NCI-H2227 (cell line): ENCODE measurements around the gene SLC38A9.
"Not testable (repeated sequence)": the region's sequence is repeated elsewhere in the genome, so short reads cannot be mapped to it uniquely, and the experiment has no call there.

Source experiments
- DNase-seq: peaks from one replicate; lab custom pipeline; 2025; ENCODE audit not compliant: unreplicated experiment; lab: John Stamatoyannopoulos, UW

The SLC38A9 gene

GRCh38 chr5:55706230-55706629 is 5.9 kb downstream of the SLC38A9 start:
- no peak for DNase-seq

DNA sequence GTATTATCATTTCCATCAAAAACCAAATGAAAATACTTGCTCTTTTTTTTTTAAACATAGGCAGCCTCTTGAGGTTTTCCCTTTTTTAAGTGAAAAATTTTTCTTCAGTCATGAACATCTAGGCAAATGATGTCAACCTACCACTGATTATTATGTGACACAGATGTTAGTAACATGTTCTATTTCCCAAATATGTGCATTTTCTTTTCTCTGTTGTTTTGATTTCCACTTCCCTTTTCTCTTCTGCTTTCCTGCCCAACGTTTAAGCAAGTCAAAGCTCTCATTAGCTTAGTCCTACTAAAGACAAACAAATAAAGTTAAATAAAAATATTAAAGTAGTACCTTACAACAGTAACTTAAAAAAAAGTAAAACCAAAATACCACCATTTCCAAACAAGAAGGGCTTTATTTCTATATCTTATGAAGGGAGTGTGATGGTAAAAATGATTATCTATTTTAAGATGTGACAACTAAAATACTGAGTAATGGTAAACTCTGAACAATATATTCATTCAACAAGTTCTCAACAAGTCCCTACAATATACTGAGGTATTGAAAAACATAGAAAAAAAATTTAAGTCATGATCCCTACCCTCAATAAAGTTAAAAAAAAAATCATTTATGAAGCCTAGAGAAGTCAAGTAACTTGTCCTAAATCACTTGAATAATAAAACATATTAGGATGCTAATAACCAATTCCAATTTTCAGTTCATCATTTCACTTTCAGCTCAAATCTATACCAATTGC is 9.4 kb downstream of the SLC38A9 start:
- no peak for DNase-seq

DNA sequence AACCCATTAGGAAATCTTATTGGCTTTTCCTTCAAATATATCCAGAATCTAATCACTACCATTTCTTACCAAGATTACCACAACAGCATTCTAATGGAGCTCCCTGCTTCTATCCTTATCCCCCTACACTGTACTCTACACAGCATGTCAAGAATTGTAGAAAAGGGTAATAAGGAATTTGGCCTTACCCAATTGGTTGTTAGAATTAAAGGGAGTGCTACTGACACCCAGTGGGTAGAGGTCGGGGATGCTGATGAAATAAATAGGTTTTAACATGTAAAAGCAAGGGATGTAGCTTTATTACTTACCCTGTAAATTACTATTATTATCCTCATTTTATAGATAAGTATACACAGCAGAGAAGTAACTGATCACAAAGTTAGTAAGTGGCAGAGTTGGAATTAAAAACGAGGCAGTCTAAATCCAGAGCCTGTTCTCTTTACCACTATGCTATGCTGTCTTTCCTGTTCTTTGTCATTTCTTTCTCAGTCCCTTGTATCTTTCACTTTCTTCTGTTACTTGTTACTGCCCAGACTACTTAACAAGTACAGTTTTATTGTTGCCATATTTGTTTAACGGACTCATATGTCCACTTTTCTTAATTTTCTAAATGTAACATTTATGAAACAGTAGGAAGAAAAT is 10.5 kb downstream of the SLC38A9 start:
- no peak for DNase-seq

DNA sequence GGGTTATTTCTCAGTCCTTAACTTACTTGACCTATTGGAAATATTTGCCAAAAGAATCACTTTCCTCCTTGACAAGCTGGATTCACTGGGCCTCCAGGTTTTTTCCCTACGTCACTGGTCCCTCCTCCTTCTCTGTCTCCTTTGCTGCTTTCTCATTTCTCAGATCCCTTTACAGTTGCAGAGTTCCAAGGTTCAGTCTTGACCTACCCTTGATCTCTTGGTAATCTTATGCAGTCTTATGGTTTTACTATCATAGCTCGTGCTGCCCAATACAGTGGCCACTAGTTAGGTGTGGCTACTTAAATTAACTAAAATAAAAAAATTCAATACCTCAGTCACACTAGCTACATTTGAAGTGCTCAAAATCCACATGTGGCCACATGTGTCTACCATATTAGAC is 11.4 kb downstream of the SLC38A9 start:
- no peak for DNase-seq

- DNase-seq, result no peak
Observed at GRCh38 chr5:55699041-55699688, 13.0 kb downstream of the SLC38A9 start.

GRCh38 chr5:55696704-55697103 is 15.4 kb downstream of the SLC38A9 start:
- DNase-seq, result not testable (repeated sequence)

DNA sequence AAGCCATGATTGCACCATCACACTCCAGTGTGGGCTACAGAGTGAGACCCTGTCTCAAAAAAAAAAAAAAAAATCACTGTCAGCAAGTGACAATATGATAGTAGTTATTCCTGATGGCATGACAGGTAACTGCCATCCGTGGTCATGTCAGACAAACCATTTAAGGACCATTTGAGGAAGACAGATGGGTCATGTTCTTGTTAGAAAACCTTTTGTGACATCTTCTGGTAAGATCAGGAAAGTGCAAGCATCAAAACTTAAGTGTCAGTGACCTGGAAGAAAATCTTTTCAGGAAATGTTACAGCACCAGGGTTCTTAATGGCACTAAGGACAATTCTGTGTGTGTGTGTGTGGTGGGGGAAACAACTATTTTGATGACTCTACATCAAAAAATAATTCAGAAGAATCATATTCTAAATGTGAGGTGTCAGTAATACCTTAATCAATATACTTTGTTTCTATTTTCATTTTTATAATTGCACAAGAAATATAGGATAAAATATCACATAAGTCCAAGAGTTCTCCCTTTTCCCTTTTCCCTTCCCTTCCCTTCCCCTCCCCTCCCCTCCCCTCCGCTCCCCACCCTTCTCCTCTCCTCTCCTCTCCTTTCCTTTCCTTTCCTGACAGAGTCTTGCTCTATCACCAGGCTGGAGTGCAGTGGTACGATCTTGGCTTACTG is 17.8 kb downstream of the SLC38A9 start:
- DNase-seq, result peak; percentile 4

DNA sequence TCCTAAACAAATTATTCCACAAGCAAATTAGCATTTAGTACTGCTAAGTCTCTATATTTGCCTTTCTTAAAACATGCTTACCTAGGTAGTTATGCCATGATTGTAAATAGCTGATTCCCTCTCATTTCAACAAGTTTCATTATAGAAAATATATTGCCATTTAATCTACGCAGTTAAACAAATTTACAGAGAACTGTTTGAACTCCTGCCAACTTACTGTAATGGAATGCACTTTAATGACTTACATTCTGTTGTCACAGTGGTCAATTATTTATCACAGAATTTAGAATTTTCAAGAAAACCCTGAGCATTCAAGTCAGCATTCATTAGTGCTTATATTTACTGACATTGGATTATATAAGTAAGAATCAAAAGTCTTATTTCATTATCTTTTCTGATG is 19.6 kb downstream of the SLC38A9 start:
- no peak for DNase-seq

DNA sequence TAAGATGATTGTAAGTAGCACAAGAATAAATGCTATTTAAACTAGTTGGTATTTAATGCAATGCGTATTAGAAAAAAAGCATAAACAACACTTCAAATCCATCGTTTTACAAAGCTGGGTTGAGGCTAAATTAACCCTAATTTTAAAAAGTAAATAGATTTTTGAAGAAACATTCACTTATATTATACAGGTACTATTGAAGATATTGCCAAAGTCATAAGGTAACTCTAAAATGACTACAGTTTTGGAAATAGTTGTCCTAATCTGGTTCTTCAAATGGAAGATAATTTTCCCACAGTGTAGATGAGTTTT is 20.1 kb downstream of the SLC38A9 start:
- no peak for DNase-seq

DNA sequence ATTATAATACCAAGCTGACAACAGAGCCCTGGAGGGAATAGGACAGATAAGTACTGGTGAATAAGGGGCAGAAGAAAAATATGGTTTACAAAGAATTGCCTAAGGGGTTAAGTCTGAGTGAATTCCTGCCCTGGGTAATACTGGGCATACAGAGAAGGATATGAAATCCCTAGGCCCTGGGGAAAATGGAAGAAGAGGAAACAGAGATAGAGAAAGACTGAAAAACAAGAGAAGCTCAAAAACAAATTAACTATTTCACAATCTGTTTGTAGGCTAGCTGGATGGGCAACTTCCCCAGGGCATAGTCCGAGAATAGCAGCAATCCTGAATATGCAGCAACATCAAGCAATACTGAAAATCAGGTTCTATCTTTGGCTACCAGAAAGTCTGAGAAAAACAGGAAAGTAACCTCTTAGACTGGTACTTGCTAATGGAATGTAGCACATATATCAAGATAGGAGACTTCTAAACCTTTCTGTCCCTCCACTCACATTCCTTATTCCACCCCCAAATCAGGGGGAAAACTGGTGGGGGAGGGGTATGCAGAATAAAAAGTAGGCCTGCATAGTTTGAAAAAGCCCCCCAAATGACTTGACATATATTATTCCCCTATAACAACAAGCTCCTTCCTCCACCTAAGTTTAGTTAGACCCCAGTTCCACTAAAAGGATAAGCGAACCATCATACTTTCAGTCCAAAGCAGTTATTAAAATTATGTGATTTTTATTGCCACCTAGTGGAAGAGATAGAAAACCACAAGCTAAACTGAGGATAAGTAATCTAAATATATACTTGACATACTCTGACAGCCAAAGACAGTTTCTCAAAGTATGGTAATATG is 20.6 kb downstream of the SLC38A9 start:
- DNase-seq, result peak; percentile 48

- DNase-seq, result no peak
Observed at GRCh38 chr5:55682071-55682470, 30.1 kb downstream of the SLC38A9 start.

DNA sequence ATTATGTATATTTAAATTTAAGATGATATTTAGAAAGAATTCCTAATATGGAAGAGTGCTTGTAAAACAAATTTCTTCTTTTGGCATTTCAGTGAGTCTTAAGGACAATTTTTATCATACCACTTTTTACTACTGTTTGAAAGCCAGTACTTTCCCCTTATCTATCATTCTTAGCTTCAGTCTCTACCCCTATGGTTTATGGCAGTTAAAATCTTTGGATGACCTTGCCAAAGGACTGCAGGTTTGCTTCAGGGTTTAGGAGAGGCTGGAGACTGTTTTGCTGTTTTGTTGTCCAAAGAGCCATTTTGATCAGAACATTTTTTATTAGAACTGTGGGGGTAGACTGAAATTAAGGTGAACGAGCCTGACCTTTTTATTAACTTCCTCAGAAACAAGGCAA is 30.8 kb downstream of the SLC38A9 start:
- DNase-seq, result no peak

DNA sequence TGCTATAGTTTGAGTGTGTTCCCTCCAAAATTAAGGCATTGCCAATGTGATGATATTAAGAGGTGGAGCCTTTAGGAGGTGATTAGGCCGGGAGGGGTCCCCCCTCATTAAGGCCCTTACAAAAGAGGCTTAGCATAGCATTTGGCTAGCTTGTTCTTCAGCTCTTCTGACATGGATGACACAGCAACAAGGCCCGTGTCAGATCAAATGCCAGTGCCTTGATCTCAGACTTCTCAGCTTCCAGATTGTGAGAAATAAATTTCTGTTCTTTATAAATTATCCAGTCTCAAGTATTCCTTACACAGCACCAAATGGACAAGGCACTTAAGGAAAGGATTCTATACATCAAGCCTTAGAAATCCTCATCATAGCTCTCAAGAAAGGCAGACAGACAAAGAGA is 31.8 kb downstream of the SLC38A9 start:
- no peak for DNase-seq

DNA sequence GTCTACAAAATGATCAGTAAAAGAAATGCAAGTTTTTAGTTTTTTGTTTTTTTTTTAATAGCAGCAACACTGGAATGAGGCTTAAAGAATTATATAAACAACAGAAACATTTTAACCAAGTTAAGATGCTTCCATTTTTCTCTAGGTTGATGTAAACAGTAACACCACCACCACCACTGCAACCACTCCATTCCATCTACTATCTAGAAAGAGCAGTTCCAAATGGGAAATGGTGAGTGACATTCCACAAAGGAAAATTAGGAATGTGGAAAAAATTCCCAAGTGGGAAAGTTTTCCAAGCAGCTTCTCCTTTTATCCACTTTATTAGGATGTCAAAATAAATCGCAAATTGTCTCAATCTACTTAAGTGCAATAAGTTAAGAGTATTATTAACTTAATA is 32.6 kb downstream of the SLC38A9 start:
- DNase-seq, result no peak

- no peak for DNase-seq
Observed at GRCh38 chr5:55675119-55675518, 37.0 kb downstream of the SLC38A9 start.

GRCh38 chr5:55674340-55674739 is 37.8 kb downstream of the SLC38A9 start:
- no peak for DNase-seq

GRCh38 chr5:55672477-55672911 is 39.6 kb downstream of the SLC38A9 start:
- no peak for DNase-seq

DNA sequence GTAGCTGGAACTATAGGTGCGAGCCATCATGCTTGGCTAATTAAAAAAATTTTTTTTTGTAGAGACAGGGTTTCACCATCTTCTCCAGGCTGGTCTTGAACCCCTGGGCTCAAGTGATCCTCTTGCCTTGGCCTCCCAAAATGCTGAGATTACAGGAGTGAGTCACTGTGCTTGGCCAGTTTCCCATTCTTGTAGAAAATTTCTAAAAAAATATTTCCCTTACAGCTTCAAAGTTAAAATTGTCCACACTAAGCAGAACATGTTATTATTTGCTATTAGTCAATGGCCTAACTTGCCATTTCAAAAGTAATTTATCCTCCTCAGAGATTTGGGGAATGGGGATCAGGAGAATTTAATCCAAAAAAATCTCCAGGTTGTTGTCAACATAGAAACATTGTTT is 40.1 kb downstream of the SLC38A9 start:
- no peak for DNase-seq

GRCh38 chr5:55668356-55668755 is 43.8 kb downstream of the SLC38A9 start:
- DNase-seq, result no peak

- no peak for DNase-seq
Observed at GRCh38 chr5:55667938-55668337, 44.2 kb downstream of the SLC38A9 start.

DNA sequence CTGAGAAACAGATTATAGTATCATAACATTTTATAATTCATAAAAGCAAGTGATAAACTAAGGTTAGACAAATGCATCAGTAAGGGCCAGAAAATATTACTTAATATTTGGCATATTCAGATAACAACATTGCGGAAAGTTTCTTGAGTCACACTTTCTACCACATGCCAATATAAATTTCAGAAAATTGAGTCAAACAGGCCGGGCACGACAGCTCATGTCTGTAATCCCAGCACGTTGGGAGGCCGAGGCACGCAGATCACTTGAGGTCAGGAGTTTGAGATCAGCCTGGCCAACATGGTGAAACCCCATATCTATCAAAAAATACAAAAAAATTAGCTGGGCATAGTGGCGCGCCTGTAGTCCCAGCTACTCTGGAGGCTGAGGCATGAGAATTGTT is 47.1 kb downstream of the SLC38A9 start:
- no peak for DNase-seq
